Breast epithelium (tissue), 4 donors: ENCODE results near the gene CRTC1. TPM values are rescaled to one million over a fixed set of nuclear protein-coding genes. Genes with fewer than 3 reads are reported as not detected.

Experiments
- DNase-seq, 2 donors: peaks; one replicate each; pipeline ENCODE4 v3.0.0-alpha.2; 2019; ENCODE audit warnings: low spot score in 2 of 2
- H3K27ac ChIP-seq, 2 donors: fragments of 200-600 bp; sonication (generic) in 1 of 2; one replicate each; pipeline ENCODE4 v1.5.1; 2016 to 2019; ENCODE audit warnings: mild to moderate bottlenecking in 1 of 2
- H3K27me3 ChIP-seq, 2 donors: fragments of 200-600 bp; sonication (generic) in 1 of 2; one replicate each; pipeline versions ENCODE4 v1.5.1 to v1.6.0; 2017 to 2019; ENCODE audit warnings: control low read depth in 1 of 2, mild to moderate bottlenecking in 1 of 2
- H3K36me3 ChIP-seq: fragments of 200-600 bp; one replicate; pipeline ENCODE4 v1.5.1; 2019
- H3K4me1 ChIP-seq, 2 donors: fragments of 200-600 bp; sonication (generic); one replicate each; pipeline ENCODE4 v1.5.1; 2016 to 2019; ENCODE audit warnings: control low read depth in 1 of 2
- H3K4me3 ChIP-seq, 3 donors: fragments of 200-600 bp; sonication (generic); 1 replicate in 2 of 3; 2 replicates in 1 of 3; pipeline ENCODE4 v1.5.1; 2016 to 2019; ENCODE audit warnings: mild to moderate bottlenecking in 3 of 3, moderate library complexity in 2 of 3
- H3K9me3 ChIP-seq, 2 donors: fragments of 200-600 bp; sonication (generic) in 1 of 2; one replicate each; pipeline ENCODE4 v1.5.1; 2016 to 2019; ENCODE audit warnings: control low read depth in 1 of 2
- POLR2A ChIP-seq: fragments of 450-650 bp; IDR thresholded peaks from one replicate; pipeline ENCODE4 v1.6.1; 2016; ENCODE audit warnings: antibody characterized with exemption, mild to moderate bottlenecking, moderate library complexity
- POLR2AphosphoS5 ChIP-seq, 3 donors: sonication (generic); formaldehyde crosslinking; IDR thresholded peaks; one replicate each; pipeline ENCODE4 v1.6.1; 2017; ENCODE audit warnings: antibody characterized with exemption in 3 of 3
- intact Hi-C: fragments of 100-400 bp; cut with DNase I; formaldehyde crosslinking; loops from one replicate; pipeline ENCODE4 v1.15.1; 2023; ENCODE audit warnings: low total_unique reads
- total RNA-seq, 3 donors: library from RNA; depleted of rRNA; stranded (reverse); fragments of >200 nt; gene quantifications; one replicate each; pipeline ENCODE4 v1.1.0, GENCODE V29; 2016
- TF ChIP-seq, protein P1 (sequence below), 3 donors: fragments of 450-650 bp; IDR thresholded peaks; one replicate each; pipeline ENCODE4 v1.5.1; 2016 to 2017; ENCODE audit warnings: antibody characterized with exemption in 3 of 3, mild to moderate bottlenecking in 3 of 3, moderate library complexity in 3 of 3

Gene CRTC1
- total RNA-seq, 3 donors from 2014 or later: 4.8 to 6.1 (median 5.9) TPM

GRCh38 chr19:18660939-18661670, 22.4 kb upstream of the CRTC1 start:
- H3K9me3 ChIP-seq: no peaks in the 10 kb centered on the region
- no peaks in the 10 kb centered on the region for H3K27me3 ChIP-seq
- H3K27ac ChIP-seq: peak overlapping the region; percentile 56 to 94
- intact Hi-C loops: no loop called here
- DNase-seq: no peak
- peak overlapping the region in 2 of 3 donors; percentile 2 to 51 for H3K4me3 ChIP-seq
- H3K36me3 ChIP-seq: no peaks in the 10 kb centered on the region
- H3K4me1 ChIP-seq: peaks cover 0 to 3% of the 10 kb centered on the region in 2 donors
- TF ChIP-seq, protein P1, sequence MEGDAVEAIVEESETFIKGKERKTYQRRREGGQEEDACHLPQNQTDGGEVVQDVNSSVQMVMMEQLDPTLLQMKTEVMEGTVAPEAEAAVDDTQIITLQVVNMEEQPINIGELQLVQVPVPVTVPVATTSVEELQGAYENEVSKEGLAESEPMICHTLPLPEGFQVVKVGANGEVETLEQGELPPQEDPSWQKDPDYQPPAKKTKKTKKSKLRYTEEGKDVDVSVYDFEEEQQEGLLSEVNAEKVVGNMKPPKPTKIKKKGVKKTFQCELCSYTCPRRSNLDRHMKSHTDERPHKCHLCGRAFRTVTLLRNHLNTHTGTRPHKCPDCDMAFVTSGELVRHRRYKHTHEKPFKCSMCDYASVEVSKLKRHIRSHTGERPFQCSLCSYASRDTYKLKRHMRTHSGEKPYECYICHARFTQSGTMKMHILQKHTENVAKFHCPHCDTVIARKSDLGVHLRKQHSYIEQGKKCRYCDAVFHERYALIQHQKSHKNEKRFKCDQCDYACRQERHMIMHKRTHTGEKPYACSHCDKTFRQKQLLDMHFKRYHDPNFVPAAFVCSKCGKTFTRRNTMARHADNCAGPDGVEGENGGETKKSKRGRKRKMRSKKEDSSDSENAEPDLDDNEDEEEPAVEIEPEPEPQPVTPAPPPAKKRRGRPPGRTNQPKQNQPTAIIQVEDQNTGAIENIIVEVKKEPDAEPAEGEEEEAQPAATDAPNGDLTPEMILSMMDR (IDR thresholded peaks at IDR 0.05): no peak
- TF ChIP-seq POLR2AphosphoS5 (IDR thresholded peaks at IDR 0.05) (no peak), POLR2A (no peak)

DNA sequence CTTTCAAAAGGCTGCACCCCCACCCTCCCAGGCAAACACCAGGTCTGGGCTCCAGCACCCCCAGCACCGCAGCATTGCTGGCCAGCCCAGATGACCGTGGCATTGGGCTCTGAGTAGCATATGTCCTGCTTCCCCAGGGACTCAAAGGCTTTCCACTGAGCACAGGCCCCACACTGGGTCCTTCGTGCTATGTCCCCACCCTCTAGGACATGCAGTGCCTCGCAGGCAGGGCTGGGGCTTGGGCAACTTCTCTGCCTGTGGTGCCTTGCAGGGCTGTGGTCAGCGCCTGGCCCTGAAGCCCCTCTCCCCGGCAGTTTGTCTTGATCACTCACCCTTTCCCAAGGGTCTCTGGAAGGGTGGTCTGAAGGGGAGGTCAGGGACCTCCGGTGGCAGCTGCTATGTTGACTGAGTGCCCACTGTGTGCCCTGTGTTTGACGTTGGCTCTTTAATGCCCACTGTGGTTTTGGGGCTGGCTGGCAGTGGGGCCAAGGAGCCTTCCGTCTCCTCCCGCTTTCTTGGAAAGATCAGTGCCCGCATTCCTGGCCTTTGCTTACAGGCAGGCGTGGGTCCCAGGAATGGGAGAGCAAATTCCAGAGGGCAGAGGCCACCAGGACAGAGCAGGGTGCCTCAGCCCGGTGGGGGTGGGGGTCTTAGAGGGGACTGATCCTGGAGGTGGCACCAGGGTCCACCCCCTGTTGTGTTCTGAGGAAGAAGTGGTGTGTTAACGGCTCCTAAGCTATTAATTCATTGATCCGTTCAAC, 20.3 kb upstream of the CRTC1 start:
- no peak for DNase-seq
- Histone ChIP-seq H3K4me1 (peaks cover 0 to 3% of the 10 kb centered on the region in 2 donors), H3K36me3 (peaks cover 4% of the 10 kb centered on the region), H3K9me3 (no peaks in the 10 kb centered on the region), H3K4me3 (no peak overlapping the region), H3K27ac (peak overlapping the region in 1 of 2 donors; percentile 32), H3K27me3 (no peaks in the 10 kb centered on the region)
- TF ChIP-seq, protein P1 (IDR thresholded peaks at IDR 0.05): no peak
- TF ChIP-seq POLR2AphosphoS5 (IDR thresholded peaks at IDR 0.05) (no peak), POLR2A (no peak)
- intact Hi-C loops: no loop called here

- Histone ChIP-seq H3K4me3 (no peak overlapping the region), H3K9me3 (no peaks in the 10 kb centered on the region), H3K27ac (no peak overlapping the region), H3K4me1 (peaks cover 0 to 3% of the 10 kb centered on the region in 2 donors), H3K27me3 (no peaks in the 10 kb centered on the region), H3K36me3 (peaks cover 4% of the 10 kb centered on the region)
- TF ChIP-seq, protein P1 (IDR thresholded peaks at IDR 0.05): no peak
- TF ChIP-seq POLR2AphosphoS5 (IDR thresholded peaks at IDR 0.05) (no peak), POLR2A (no peak)
- no peak for DNase-seq
- intact Hi-C loops: no loop called here
These were observed 19.4 kb upstream of the CRTC1 start for GRCh38 chr19:18663940-18664530.

GRCh38 chr19:18665771-18666202, 17.7 kb upstream of the CRTC1 start:
- no peaks in the 10 kb centered on the region for H3K27me3 ChIP-seq
- no peaks in the 10 kb centered on the region for H3K9me3 ChIP-seq
- peak overlapping the region in 1 of 2 donors; percentile 38 for H3K27ac ChIP-seq
- H3K36me3 ChIP-seq: peaks cover 4% of the 10 kb centered on the region
- TF ChIP-seq POLR2AphosphoS5 (IDR thresholded peaks at IDR 0.05) (no peak), POLR2A (no peak)
- TF ChIP-seq, protein P1 (IDR thresholded peaks at IDR 0.05): no peak
- DNase-seq: no peak
- no peaks in the 10 kb centered on the region for H3K4me1 ChIP-seq
- peak overlapping the region in 1 of 3 donors; percentile 17 for H3K4me3 ChIP-seq
- intact Hi-C loops: no loop called here
